ENCODE data around the gene EXOC3L4.
"Not testable (repeated sequence)": the region's sequence is repeated elsewhere in the genome, so short reads cannot be mapped to it uniquely, and the experiment has no call there.

Gene EXOC3L4

GRCh38 chr14:103105580-103106150, 11.1 kb downstream of the EXOC3L4 start:
- DNase-seq (ENCODE audit: low read depth), result no peak

DNA sequence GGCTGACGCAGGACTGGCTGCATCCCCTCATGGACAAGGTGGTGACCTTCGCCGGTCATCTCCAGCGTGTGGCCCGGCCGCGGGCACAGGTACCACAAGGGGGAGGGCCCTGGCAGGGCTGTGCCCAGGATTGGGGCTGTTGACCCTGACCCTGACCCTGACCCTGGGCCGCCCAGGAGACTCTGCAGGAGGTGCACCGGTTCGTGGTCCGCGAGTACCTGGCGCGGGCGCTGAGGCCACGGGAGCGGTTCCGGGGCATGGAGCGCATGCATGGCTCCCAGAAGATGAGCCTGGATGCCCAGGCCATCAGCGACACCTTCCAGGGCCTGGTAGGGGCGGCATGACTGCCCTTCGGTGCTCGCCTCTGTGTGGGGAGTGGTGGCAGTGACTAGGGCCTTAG, 12.9 kb downstream of the EXOC3L4 start:
- DNase-seq (ENCODE audit: low read depth), result no peak

DNA sequence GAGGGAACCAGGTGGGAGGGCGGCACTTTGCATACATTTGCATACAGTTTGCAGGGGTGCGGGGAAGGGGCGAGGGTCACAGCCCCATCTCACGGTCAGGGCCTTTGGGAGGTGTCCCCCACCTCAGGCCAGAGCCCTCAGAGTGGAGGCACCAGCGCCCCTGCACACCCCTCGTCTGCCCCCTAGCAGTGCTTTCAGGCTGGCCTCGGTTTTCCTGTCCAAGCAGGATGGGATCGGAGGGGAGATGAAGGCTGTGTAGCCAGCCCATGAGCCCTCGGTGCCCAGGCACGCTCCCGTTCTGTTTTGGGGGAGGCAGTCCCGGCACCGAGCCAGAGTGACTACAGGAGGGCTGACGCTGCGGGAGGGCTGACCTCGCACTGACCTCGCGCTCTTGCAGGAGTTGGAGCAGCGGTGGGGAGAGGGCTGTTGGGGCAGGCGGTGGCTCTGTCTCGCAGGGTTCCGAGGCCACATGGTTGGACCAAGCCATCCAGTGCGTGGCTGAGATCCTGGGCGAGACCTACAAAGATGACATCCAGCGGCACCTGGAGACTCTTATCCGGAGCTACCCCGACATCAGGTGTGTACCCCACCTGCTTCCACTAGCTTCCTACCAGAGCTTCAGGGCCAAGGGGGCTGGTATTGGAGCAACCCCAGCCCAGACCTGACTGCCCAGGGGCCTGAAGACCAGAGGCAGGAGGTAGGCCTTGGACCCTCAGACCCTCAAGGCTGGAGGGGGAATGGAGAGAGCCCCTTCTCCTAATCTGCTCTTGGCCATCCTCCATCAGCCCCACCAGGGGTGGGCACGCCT, 13.6 kb downstream of the EXOC3L4 start:
- no peak for DNase-seq (ENCODE audit: low read depth)

- DNase-seq (ENCODE audit: low read depth), result no peak
These were observed 14.3 kb downstream of the EXOC3L4 start for GRCh38 chr14:103108749-103109207.

DNA sequence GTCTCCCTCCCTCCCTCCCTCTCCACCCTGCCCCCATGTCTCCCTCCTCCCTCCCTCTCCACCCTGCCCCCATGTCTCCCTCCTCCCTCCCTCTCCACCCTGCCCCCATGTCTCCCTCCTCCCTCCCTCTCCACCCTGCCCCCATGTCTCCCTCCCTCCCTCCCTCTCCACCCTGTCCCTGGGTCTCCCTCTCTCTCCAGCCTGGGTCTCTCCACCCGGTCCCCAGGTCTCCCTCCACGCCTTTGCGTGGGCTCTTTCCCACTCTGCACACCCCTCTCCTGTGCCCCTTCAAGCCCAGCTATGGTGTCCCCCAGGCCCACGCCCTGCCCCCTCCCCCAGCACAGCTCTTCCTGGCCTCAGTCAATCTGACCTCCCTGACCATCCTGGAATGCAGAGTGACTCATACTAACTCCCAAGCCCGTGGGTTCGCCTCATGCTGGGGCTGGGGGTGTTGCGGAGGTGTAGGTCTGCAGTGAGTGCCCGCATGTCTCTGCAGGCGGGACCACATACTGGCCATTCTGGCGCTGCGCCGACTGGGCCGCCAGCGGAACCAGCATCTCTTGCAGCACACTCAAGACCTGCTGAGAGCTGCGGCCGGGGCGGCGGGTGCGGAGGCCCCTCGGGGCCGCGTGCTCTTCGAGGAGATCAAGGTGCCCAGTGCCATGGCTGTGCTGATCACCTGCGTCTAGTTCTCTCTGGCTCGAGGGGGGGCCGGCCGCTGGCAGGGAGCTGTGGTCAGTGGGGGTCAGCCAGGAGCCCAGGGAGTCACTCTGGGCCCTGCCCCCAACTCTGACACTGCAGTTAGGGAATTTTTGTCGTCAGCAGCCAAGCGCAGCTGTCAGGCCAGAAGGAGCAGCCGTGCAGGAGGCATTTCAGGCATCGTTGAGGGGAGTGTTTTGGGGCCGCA, 15.3 kb downstream of the EXOC3L4 start:
- DNase-seq (ENCODE audit: low read depth), result no peak

- no peak for DNase-seq (ENCODE audit: low read depth)
These were observed 16.2 kb downstream of the EXOC3L4 start for GRCh38 chr14:103110681-103111231.

DNA sequence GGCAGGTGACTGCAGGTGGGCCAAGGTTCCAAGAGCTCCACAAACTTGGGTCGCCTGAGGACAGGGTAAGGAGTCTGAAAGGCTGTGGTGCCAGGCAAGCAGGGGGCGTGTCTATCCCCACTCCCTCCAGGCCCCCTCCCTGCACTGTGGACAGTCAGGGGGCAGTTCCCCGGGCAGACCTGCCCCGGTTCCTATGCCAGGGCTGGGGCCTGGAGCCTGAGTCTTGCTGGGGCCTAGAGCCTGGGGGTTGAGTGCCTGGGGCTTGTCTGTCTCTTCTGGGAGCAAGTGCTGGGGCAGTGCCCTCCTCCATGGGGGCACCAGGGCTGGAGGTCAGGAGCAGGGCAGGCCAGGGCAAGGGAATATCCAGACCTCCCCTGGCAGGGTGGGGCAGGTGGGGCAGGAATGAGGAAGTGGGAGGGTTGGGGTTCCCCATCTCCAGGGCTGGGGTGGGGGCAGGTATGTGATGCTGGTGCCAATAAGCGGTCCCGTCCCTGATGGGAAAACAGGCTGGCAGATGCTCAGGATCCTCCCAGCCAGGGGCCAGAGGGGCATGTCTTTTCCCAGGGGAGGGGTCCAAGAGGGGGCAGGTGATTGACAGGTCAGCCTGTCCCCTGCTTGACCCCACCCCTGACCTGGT, 16.8 kb downstream of the EXOC3L4 start:
- no peak for DNase-seq (ENCODE audit: low read depth)

GRCh38 chr14:103112400-103113243, 18.1 kb downstream of the EXOC3L4 start:
- DNase-seq (ENCODE audit: low read depth), result no peak

GRCh38 chr14:103113303-103113702, 18.8 kb downstream of the EXOC3L4 start:
- no peak for DNase-seq (ENCODE audit: low read depth)

GRCh38 chr14:103113774-103114173, 19.2 kb downstream of the EXOC3L4 start:
- DNase-seq (ENCODE audit: low read depth), result no peak

GRCh38 chr14:103115086-103115679, 20.7 kb downstream of the EXOC3L4 start:
- not testable (repeated sequence) for DNase-seq (ENCODE audit: low read depth)

- DNase-seq (ENCODE audit: low read depth), result no peak
These were observed 21.5 kb downstream of the EXOC3L4 start for GRCh38 chr14:103115845-103116572.

DNA sequence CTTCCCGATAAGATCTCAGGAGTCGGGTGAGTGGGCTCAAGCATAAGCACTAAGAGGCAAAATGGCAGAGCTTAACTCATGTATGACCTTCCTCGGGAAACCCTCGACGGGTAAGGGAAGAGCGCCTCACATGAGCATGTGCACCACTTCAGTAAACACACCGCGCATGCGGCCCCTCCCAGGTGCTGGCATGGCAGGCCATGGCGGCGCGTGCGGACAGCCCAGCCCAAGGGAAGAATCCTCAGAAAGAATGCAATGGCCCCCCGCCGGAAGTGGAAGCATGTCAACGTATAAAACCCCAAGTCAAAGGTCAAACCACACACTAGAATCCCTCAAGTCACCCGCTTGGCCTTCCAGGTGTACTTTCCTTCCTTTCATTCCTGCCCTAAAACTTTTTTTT, 22.1 kb downstream of the EXOC3L4 start:
- DNase-seq (ENCODE audit: low read depth), result no peak

- DNase-seq (ENCODE audit: low read depth), result not testable (repeated sequence)
These were observed 23.0 kb downstream of the EXOC3L4 start for GRCh38 chr14:103117499-103117898.

- no peak for DNase-seq (ENCODE audit: low read depth)
These were observed 23.6 kb downstream of the EXOC3L4 start for GRCh38 chr14:103118018-103118662.

GRCh38 chr14:103118663-103119404, 24.3 kb downstream of the EXOC3L4 start:
- DNase-seq (ENCODE audit: low read depth), result no peak

GRCh38 chr14:103119527-103119926, 25.0 kb downstream of the EXOC3L4 start:
- not testable (repeated sequence) for DNase-seq (ENCODE audit: low read depth)

DNA sequence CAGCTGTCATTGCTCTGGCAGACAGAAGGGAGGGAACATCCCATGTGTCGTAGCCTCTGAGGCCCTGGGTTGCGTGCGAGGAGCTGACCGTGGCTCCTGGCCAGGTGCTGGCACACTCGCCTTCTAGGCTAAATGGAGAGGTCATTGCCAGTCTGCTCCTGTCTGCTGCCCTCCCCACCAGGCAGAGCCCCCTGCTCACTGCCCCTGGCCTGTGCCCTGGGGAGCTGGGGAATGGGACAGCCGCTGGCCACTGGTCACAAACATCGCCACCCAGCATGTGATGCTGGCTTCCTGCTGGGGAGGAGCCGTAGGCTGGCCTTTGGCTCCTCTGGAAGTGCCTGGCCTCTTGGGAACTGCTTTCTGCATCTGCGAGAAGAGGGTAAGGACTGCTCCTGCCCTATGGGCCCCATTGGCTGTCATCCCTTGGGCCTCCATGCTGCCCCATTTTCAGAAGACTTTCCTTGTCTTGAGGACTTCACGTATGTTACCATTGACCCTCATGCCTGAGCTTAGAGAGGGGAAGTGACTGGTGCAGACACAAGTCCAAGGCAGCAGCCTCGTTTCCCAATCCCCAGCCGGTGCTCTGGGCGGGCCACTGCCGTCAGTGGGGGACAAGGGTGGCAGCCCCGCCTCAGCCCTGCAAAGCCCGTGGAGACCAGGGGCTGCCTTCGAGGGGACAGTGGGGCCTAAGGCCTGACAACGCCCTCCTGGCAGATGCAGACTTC, 26.8 kb downstream of the EXOC3L4 start:
- DNase-seq (ENCODE audit: low read depth), result no peak
